ENCODE measurements around the gene CRABP2. TPM values are rescaled to one million over a fixed set of nuclear protein-coding genes. Genes with fewer than 3 reads are reported as not detected.
A peak's percentile ranks its signal among the peaks of the same experiment; 100 is the strongest.

The CRABP2 gene
- total and polyA plus RNA-seq, 11 donors = 0.46 to 11.4 (median 1.4) TPM; not detected in 3

- TF ChIP-seq POLR2A (IDR thresholded peaks at IDR 0.05) (no peak), CTCF (IDR thresholded peaks at IDR 0.05) (no peak)
- Histone ChIP-seq H3K4me1 (peaks cover 22 to 70% (median 58%) of the 10 kb centered on the region in 12 donors), H3K27me3 (no peaks in the 10 kb centered on the region), H3K9me3 (no peaks in the 10 kb centered on the region), H3K4me3 (peak overlapping the region; percentile 72 to 100 (median 96)), H3K27ac (peak overlapping the region; percentile 96 to 100 (median 99)), H3K36me3 (peaks cover 0 to 3% (median 0%) of the 10 kb centered on the region in 9 donors)
- intact Hi-C loops (cut with DNase I) = loop anchor here in 1 of 10 donors (5.0 kb wide), 1 partner anchor 248 kb away; the partner anchor contains the start of gene MEF2D
- 4 to 8% (median 5%) methylated on average over 3 to 5 of the region's 5 CpGs for WGBS, 4 donors
- ATAC-seq (no peak), DNase-seq (peak in 1 of 5 donors; percentile 41)
Observed at GRCh38 chr1:156750191-156750672, 44.8 kb upstream of the CRABP2 start.

GRCh38 chr1:156749419-156750118, 44.2 kb upstream of the CRABP2 start:
- H3K27ac ChIP-seq = peak overlapping the region; percentile 96 to 100 (median 99)
- H3K4me3 ChIP-seq = peak overlapping the region; percentile 11 to 100 (median 96)
- H3K36me3 ChIP-seq = peaks cover 0 to 10% (median 4%) of the 10 kb centered on the region in 9 donors
- 21 to 35% (median 28%) methylated on average over 8 of the region's 8 CpGs for WGBS, 4 donors
- H3K27me3 ChIP-seq = no peaks in the 10 kb centered on the region
- DNase-seq (no peak), ATAC-seq (no peak)
- TF ChIP-seq POLR2A (IDR thresholded peaks at IDR 0.05) = no peak
- no peak for TF ChIP-seq CTCF (IDR thresholded peaks at IDR 0.05)
- peaks cover 22 to 72% (median 62%) of the 10 kb centered on the region in 12 donors for H3K4me1 ChIP-seq
- intact Hi-C loops (cut with DNase I) = loop anchor here in 1 of 10 donors (5.0 kb wide), 1 partner anchor 247 kb away; the partner anchor contains the start of gene MEF2D
- H3K9me3 ChIP-seq = no peaks in the 10 kb centered on the region

GRCh38 chr1:156748670-156749418, 43.5 kb upstream of the CRABP2 start:
- intact Hi-C loops (cut with DNase I) = no loop called here
- Histone ChIP-seq H3K9me3 (no peaks in the 10 kb centered on the region), H3K4me1 (peaks cover 22 to 75% (median 62%) of the 10 kb centered on the region in 12 donors), H3K36me3 (peaks cover 0 to 16% (median 7%) of the 10 kb centered on the region in 9 donors), H3K27ac (peak overlapping the region; percentile 96 to 100 (median 99)), H3K27me3 (no peaks in the 10 kb centered on the region), H3K4me3 (peak overlapping the region in 11 of 12 donors; percentile 72 to 100 (median 96))
- 4 to 8% (median 7%) methylated on average over 9 of the region's 9 CpGs for WGBS, 4 donors
- TF ChIP-seq CTCF (IDR thresholded peaks at IDR 0.05) (no peak), POLR2A (IDR thresholded peaks at IDR 0.05) (no peak)
- peak in 4 of 5 donors; percentile 62 to 82 (median 72) for DNase-seq
- peak in 3 of 4 donors; percentile 5 to 13 (median 9) for ATAC-seq

All from heart left ventricle (tissue), 16 donors.